CD4-positive, alpha-beta T cell treated with Interleukin-4 for 1 hour (primary cell): ENCODE data around the gene CMYA5.

Experiments
- DNase-seq, 2 donors: peaks; one replicate each; pipeline ENCODE4 v3.0.0-alpha.2; 2020 to 2022

The CMYA5 gene

GRCh38 chr5:79841172-79841571 lies 151.5 kb downstream of the CMYA5 start:
- no peak for DNase-seq

- no peak for DNase-seq
Observed at GRCh38 chr5:79842006-79842881, 152.6 kb downstream of the CMYA5 start.

DNA sequence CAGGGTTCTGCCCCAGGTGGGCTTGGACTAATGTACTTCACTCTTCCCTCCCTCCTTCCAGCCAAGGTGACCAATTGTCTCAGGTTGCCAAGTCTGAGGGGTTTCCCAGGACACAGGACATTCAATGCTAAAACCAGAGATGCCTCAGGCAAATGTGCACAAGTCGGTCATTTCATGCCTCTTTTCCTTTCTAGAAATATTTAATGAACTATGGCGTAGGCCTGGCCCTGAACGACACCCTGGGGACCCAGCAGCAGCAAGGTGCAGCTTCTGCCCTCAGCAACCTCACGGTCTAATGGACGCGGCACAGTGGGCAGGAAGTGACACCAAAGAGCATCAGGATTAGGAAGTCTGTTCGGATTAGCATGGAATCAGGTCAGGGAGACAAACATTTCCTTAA lies 153.4 kb downstream of the CMYA5 start:
- no peak for DNase-seq

DNA sequence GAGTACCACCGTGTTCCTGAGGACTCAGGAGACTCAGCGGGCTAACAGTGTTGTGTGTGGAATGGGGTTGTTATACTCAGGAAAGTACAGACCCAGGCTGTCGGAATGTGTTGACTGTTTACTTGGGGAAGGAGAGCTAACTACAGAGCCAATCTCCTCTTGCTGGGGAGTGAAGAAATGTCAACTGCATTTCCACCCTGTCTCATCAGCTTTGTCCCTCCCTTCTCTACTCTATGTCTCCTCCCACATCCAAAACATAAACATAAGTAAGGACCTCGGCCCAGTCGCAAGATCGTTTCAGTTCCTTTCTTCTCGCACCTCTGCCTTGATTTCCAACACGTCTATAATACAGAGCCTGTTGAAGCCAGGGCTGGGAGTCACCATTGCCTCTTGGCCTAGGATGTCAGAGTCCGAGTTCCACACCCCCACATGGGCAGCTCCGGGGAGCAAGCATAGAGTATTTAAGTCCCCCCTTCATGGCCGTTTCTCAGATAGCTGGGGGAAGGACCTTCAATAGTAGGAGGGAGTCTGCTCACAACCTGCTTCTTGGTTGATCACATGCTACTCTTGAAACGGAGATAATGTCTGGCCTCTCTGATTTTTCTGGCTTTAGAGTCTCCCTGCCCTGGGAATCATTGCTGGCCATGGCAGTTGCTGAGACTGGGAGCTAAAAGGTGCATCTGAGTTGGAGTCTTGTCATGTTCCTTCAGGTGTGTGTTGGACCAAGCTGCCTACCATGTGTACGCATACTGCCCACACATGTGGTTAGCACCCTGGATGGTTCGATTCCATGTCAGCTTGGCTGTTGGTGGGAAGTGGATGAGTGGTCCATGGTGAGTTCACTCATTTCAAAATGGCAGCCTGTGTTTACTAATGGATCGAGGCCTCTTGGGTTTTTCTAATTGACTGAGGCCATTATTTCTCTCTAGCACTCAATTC lies 154.1 kb downstream of the CMYA5 start:
- no peak for DNase-seq

DNA sequence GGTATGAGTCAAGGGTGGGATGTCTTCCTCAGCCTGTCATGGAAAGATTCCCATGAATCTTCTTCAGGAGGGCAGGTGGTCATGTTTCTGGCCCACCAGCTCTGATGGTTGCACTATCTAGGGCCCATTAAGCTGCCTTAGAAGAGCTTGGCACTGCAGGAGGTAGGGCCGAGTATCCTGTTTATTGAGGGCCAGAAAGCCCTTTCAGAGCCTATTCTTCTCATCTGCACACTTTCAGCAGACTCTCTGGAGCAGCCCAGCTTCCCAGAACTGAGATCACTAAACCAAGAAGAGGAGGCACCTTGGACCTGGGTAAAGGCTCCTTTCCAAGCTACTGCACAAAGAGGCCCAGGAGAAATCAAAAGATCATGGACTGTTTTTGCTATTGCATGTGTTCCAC lies 154.9 kb downstream of the CMYA5 start:
- no peak for DNase-seq

DNA sequence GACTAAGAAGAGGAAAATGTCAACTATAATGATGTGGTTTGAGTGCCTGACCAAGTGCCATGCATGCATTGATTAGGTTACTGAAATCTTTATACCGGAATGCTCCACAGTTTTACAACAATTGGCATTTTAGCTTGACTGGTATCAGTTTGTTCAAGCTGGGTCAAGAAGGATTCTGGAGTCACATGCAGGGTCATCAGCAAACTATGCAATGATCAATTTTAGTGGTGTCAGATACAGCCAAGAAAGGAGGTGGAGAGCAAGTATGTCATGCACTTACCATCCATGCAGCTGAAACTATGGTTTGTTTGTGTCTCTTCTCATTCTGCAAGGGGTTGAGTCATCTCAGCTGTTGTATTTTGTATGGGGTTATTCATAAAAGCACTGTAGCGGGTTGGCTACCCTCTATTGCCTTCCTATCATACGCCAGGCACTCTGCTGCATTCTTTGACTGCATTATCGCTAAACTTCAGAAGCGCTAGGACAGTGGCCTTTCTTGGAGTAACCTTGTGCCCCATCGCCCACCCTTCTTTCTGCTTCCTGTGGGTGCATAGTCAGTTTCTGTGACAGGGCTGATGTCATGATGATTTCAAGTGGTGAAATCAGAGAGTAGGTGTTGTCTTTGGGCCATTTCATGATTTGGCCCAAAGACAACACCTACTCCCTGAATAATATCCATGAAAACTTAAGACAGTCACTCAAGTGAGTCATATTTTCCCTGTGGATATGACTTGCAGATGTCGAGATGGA lies 156.0 kb downstream of the CMYA5 start:
- DNase-seq: no peak

DNA sequence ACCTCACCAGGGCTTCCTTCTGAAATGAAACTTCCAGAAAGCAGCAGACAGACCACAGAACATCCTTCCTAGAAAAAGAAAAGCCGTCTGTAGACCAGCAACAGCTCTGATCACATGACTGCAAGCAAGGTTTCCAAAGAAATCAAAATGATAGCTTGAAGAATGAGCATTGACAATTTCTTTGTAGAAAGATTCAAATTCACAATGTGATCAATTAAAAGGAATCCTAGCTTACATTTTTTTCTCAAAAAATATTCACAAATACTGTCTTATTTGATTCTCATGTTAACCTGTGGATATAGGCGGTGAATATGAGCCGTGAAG lies 156.5 kb downstream of the CMYA5 start:
- no peak for DNase-seq

- DNase-seq: no peak
Observed at GRCh38 chr5:79847561-79847960, 157.9 kb downstream of the CMYA5 start.

- DNase-seq: no peak
Observed at GRCh38 chr5:79849061-79849460, 159.4 kb downstream of the CMYA5 start.
